ENCODE data around the gene PARD6B.

GRCh38 chr20:50688256-50688975 lies 43.0 kb upstream of the PARD6B start:
- TF ChIP-seq, protein P1, sequence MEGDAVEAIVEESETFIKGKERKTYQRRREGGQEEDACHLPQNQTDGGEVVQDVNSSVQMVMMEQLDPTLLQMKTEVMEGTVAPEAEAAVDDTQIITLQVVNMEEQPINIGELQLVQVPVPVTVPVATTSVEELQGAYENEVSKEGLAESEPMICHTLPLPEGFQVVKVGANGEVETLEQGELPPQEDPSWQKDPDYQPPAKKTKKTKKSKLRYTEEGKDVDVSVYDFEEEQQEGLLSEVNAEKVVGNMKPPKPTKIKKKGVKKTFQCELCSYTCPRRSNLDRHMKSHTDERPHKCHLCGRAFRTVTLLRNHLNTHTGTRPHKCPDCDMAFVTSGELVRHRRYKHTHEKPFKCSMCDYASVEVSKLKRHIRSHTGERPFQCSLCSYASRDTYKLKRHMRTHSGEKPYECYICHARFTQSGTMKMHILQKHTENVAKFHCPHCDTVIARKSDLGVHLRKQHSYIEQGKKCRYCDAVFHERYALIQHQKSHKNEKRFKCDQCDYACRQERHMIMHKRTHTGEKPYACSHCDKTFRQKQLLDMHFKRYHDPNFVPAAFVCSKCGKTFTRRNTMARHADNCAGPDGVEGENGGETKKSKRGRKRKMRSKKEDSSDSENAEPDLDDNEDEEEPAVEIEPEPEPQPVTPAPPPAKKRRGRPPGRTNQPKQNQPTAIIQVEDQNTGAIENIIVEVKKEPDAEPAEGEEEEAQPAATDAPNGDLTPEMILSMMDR (IDR thresholded peaks at IDR 0.05 in 4 of 5, conservative IDR thresholded peaks at IDR 0.05 in 1 of 5): no peak
- TF ChIP-seq POLR2A (IDR thresholded peaks at IDR 0.05): no peak

All from gastrocnemius medialis (tissue), 4 donors.